NCI-H1694 (cell line): ENCODE results near the gene PTPN20.

Source experiments
- DNase-seq: peaks from one replicate; lab custom pipeline; 2025; lab: John Stamatoyannopoulos, UW

The PTPN20 gene

DNA sequence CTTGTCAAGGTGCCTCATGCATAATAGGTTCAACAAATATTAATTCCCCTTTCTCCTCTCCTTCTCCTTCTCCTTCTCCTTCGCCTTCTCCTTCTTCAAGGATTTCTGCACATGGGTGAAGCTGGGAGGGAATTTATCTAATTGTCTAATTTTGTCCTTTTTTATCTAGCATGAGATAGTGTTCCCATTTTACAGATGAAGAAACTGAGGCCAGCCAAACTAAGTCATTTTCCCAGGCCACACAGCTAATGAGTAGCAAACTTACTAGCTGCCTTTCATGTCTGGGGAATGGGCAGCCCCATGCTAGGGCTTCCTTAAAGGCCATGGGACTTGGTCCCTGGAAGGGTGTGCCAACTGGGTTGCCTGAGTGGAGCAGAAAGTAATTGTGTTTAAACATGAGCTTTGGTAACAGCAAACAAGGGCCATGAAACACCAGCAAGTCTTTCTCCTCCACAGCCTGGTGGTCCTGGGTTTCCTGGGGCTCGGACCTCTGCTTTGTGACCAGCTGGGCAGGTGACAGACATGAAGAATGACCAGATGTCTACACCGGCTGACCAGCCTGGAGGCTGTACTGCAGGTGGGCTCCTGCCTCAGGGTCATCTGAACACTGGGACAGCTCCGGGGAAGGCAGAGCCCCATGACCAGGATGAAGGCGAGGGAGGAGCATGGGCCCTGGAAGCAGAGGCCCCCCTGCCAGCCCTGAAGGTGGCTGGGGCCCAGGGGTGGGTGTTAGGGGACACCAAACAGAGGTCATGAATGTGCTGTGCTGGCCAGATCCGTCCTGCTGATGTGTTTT lies 138.0 kb downstream of the PTPN20 start:
- no peak for DNase-seq

DNA sequence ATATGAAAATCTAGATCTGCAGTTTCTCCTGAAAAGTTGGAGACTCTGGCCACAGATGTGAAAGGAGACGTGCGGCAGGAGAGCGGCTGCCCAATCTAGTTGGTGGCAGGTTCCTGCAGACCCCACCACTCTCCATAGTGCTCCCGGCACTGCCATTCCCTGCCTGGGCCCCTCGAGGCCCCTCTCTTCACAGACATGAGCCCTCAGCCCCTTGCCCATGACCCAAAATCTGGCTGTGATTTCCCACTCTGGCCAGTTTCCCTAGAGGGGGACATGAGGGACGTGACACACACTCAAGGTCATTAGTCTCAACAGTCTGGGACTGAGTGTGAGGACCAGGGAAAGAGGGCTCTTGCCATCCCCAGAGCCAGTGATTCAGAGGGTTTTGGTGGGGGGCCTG lies 138.7 kb downstream of the PTPN20 start:
- DNase-seq, result no peak

DNA sequence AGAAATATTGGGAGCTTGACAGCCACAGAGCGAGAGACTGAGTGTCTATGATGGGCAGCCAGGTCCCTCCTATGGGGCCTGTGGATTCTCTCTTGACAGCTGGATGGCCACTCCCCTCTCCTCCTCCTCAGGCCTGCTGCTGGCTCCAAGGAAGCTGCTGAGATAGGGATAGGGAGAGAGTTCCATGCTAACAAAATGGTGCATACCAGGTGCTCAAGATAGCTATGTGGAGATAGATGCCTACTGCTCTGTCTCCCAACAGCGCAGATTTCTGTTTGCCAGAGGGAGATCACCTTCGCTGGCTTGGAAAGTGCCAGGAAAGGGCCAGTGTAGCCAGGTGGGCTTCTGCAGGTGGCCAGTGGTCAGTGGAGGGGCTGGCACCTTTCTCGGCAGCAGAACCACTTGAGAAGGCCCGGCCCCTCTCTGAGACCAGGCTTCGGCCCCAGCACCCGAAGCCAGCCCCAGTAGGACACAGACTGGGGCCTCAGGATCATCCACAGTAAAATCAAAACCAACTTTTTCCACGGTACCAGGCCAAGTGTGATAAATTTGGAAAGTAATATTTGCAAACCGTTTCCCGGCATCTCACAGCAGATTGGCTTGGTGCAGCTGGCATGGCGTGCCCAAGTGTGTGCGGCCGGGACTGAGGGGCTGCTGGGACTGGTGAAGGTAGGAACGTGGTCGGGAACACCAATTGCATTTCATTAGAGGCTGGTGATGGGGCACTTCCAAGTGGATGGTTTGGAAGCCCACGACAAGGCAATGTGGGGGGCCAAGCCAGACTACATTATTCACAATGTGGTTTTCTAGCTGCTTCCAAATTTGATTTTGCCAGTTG lies 139.6 kb downstream of the PTPN20 start:
- DNase-seq, result no peak

DNA sequence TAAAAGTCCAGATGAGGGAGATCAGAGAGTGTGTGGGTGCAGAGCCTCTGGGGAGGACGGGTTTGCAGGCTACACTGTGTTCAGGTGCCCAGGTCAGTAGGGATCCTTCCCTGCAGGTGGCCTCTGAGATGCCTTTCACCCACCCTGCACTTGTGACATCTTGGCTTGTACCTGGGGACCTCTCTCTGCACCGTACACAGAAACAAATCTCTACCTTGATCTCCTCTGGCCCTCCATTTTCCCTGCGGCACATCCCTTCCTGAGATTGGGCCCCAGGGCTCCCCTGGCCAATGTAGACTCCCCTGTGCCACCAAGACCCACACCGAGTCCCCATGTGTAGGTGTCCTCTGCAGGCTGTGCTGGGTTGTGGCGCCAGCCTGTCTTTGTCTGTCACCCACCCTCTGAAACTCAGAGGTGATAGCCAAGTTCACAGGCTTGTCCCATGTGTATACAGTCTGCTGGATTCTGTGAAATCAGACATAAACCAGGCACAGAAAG lies 140.6 kb downstream of the PTPN20 start:
- no peak for DNase-seq
